ENCODE results near the gene CSNK1G3. TPM values are rescaled to one million over a fixed set of nuclear protein-coding genes. Genes with fewer than 3 reads are reported as not detected.
A peak's percentile ranks its signal among the peaks of the same experiment; 100 is the strongest.
"Not testable (repeated sequence)": the region's sequence is repeated elsewhere in the genome, so short reads cannot be mapped to it uniquely, and the experiment has no call there.

CSNK1G3 gene
- total RNA-seq, 2 donors from 2014 or later = 61.8 to 65.7 TPM

- DNase-seq; H3K27ac Mint-ChIP-seq; H3K36me3 Mint-ChIP-seq (ENCODE audit: low read depth); H3K4me1 Mint-ChIP-seq; H3K4me3 Mint-ChIP-seq; H3K9me3 ChIP-seq (ENCODE audit: control insufficient read depth, low read length, poor library complexity, severe bottlenecking); ATAC-seq: not testable (repeated sequence)
- peaks cover 22% of the 10 kb centered on the region for H3K27me3 Mint-ChIP-seq
These were observed 16.8 kb upstream of the CSNK1G3 start for GRCh38 chr5:123495211-123495610.

GRCh38 chr5:123496892-123497291 lies 15.1 kb upstream of the CSNK1G3 start:
- ATAC-seq (no peak), DNase-seq (no peak)
- peaks cover 13% of the 10 kb centered on the region for H3K27me3 Mint-ChIP-seq
- H3K36me3 Mint-ChIP-seq (ENCODE audit: low read depth) = no peaks in the 10 kb centered on the region
- no peak overlapping the region for H3K4me3 Mint-ChIP-seq
- H3K27ac Mint-ChIP-seq = no peak overlapping the region
- no peaks in the 10 kb centered on the region for H3K9me3 ChIP-seq (ENCODE audit: control insufficient read depth, low read length, poor library complexity, severe bottlenecking)
- no peaks in the 10 kb centered on the region for H3K4me1 Mint-ChIP-seq

DNA sequence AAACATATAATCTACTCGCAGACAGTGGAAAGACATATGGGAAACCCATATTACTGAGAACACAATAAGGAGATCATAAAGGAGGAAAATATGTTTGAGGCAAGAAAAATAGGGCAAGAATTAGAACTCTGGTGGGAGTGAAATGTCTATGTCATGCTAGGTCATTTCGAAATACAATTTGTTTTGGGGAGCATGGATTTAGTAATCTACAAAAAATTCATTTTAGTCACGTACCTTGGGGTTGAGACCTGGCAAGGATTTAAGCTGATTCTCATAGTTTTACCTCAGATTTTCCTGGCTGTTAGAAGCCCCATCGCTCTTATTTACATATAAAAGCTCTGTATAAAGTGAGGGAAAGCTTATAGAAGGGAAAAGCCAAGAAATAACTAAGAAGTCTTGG lies 11.5 kb upstream of the CSNK1G3 start:
- no peak for ATAC-seq
- no peaks in the 10 kb centered on the region for H3K36me3 Mint-ChIP-seq (ENCODE audit: low read depth)

DNA sequence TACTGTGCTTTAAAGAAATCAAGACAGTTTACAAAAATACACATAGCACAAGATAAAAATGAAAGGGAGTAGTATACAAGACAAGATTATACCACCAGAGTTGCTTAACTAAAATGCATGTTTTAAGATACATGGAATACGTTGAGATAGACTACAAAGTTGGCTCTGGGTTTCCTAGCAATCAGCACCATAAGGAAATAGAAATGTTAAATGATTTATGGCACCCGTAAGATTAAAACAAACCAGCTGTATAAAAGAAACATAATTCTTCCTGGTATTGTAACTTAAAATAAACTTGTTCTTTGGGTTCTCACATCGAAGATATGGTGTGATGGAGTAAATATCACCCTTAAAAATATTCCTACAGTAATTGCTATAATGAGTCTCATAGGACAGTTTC lies 9.9 kb upstream of the CSNK1G3 start:
- H3K4me1 Mint-ChIP-seq = peaks cover 2% of the 10 kb centered on the region
- ATAC-seq (no peak), DNase-seq (no peak)
- peaks cover 45% of the 10 kb centered on the region for H3K27me3 Mint-ChIP-seq
- H3K4me3 Mint-ChIP-seq = no peak overlapping the region
- no peak overlapping the region for H3K27ac Mint-ChIP-seq
- peaks cover 2% of the 10 kb centered on the region for H3K36me3 Mint-ChIP-seq (ENCODE audit: low read depth)
- H3K9me3 ChIP-seq (ENCODE audit: control insufficient read depth, low read length, poor library complexity, severe bottlenecking) = no peaks in the 10 kb centered on the region

More for the DNA sequence above, 11.5 kb upstream of the CSNK1G3 start:
- Mint-ChIP-seq H3K27ac (no peak overlapping the region), H3K27me3 (peaks cover 34% of the 10 kb centered on the region), H3K4me3 (no peak overlapping the region), H3K4me1 (peaks cover 2% of the 10 kb centered on the region)
- no peaks in the 10 kb centered on the region for H3K9me3 ChIP-seq (ENCODE audit: control insufficient read depth, low read length, poor library complexity, severe bottlenecking)
- no peak for DNase-seq

DNA sequence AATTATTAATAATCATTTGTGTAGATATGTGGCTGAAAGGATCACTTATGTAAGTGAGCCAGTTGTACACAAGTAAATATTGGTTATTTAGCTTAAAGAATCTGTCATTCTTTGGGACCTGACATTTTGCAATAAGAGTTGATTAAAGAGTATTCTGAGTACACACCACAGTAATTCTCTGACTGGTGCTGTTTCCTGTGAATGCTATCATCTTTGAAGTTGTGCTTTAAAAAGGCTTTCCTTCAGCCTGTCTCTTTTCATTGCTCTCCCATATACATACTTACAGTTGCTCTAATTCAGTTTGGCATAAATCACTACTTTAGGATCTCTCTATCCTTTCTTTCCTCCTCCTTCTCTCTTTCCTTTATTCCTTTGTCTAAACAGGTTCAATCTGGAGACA lies 8.7 kb upstream of the CSNK1G3 start:
- peaks cover 50% of the 10 kb centered on the region for H3K27me3 Mint-ChIP-seq
- H3K36me3 Mint-ChIP-seq (ENCODE audit: low read depth) = peaks cover 2% of the 10 kb centered on the region
- no peak overlapping the region for H3K27ac Mint-ChIP-seq
- ATAC-seq (no peak), DNase-seq (no peak)
- no peaks in the 10 kb centered on the region for H3K9me3 ChIP-seq (ENCODE audit: control insufficient read depth, low read length, poor library complexity, severe bottlenecking)
- no peak overlapping the region for H3K4me3 Mint-ChIP-seq
- H3K4me1 Mint-ChIP-seq = peaks cover 2% of the 10 kb centered on the region

- peaks cover 2% of the 10 kb centered on the region for H3K36me3 Mint-ChIP-seq (ENCODE audit: low read depth)
- DNase-seq (no peak), ATAC-seq (no peak)
- H3K4me1 Mint-ChIP-seq = peaks cover 2% of the 10 kb centered on the region
- H3K27ac Mint-ChIP-seq = no peak overlapping the region
- peaks cover 40% of the 10 kb centered on the region for H3K27me3 Mint-ChIP-seq
- no peaks in the 10 kb centered on the region for H3K9me3 ChIP-seq (ENCODE audit: control insufficient read depth, low read length, poor library complexity, severe bottlenecking)
- H3K4me3 Mint-ChIP-seq = no peak overlapping the region
These were observed 6.3 kb upstream of the CSNK1G3 start for GRCh38 chr5:123505633-123506032.

GRCh38 chr5:123508441-123508840 lies 3.5 kb upstream of the CSNK1G3 start:
- no peaks in the 10 kb centered on the region for H3K9me3 ChIP-seq (ENCODE audit: control insufficient read depth, low read length, poor library complexity, severe bottlenecking)
- DNase-seq (no peak), ATAC-seq (no peak)
- H3K27ac Mint-ChIP-seq = no peak overlapping the region
- peaks cover 29% of the 10 kb centered on the region for H3K27me3 Mint-ChIP-seq
- H3K4me3 Mint-ChIP-seq = no peak overlapping the region
- H3K36me3 Mint-ChIP-seq (ENCODE audit: low read depth) = peaks cover 5% of the 10 kb centered on the region
- H3K4me1 Mint-ChIP-seq = peaks cover 9% of the 10 kb centered on the region

DNA sequence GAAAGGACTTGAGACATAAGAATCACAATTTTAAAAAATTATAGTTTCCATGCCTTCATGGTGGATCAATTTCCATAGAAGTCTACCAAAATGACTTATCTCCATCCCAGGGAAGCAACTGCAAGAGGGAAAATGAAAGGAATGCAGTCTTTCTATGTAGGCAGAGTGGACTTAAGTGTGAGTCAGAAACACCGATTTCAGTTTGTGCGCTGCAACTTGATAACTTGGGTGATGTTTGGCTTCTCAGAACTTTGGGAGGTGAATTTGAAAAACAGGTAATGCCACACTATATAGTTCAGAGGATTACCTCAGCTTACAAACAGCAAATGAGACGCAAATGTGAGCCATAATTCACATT lies 708 bp upstream of the CSNK1G3 start:
- H3K27me3 Mint-ChIP-seq = peaks cover 12% of the 10 kb centered on the region
- H3K4me3 Mint-ChIP-seq = peak overlapping the region; percentile 97
- peak overlapping the region; percentile 95 for H3K27ac Mint-ChIP-seq
- no peaks in the 10 kb centered on the region for H3K9me3 ChIP-seq (ENCODE audit: control insufficient read depth, low read length, poor library complexity, severe bottlenecking)
- no peak for ATAC-seq
- peaks cover 31% of the 10 kb centered on the region for H3K4me1 Mint-ChIP-seq
- peaks cover 3% of the 10 kb centered on the region for H3K36me3 Mint-ChIP-seq (ENCODE audit: low read depth)
- no peak for DNase-seq

DNA sequence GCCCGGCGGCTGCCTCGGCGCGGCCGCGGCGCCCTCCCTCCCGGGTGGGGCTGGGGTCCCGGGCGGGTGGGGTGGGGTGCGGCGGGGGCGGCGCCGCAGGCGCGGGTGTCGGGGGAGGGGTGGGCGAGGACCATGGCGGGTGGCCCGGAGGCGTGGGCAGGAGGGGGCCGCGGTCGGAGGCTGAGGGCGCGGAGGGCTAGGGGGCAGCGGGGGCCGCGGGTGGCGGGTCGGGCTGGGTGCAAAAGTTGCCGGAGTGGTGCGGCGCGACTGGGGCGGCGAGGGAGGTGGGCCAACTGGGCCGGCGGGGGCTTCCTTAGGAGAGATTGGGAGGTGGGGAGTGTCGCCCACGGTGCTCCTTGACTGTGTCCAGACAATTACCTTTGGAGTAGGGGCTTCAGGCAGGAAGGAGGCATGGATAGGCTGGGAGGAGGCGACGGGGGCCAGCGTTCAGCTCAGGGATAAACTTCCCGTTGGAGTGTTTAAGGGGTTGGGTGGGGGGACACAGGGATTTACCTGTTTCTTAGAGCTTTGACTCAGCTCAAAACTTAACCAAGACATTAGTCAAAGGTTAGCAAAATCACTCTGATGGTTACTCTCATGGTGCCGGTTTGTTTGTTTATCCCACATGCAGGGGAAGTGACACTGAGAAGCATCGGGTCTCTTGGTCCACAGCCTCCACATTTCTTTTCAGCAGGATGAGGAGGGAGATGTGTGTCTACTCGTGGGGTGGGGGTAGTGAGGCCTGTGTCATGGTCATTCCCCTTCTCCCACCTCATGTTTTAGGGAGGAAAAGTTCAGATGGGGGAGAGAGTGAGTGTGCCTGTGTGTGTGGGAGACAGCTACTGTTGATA lies 859 bp downstream of the CSNK1G3 start:
- ATAC-seq (no peak), DNase-seq (peak; percentile 7 to 27 (median 21))
- Mint-ChIP-seq H3K36me3 (ENCODE audit: low read depth) (peaks cover 3% of the 10 kb centered on the region), H3K4me1 (peaks cover 34% of the 10 kb centered on the region), H3K4me3 (peak overlapping the region; percentile 96), H3K27ac (peak overlapping the region; percentile 95), H3K27me3 (no peaks in the 10 kb centered on the region)
- H3K9me3 ChIP-seq (ENCODE audit: control insufficient read depth, low read length, poor library complexity, severe bottlenecking) = no peaks in the 10 kb centered on the region

DNA sequence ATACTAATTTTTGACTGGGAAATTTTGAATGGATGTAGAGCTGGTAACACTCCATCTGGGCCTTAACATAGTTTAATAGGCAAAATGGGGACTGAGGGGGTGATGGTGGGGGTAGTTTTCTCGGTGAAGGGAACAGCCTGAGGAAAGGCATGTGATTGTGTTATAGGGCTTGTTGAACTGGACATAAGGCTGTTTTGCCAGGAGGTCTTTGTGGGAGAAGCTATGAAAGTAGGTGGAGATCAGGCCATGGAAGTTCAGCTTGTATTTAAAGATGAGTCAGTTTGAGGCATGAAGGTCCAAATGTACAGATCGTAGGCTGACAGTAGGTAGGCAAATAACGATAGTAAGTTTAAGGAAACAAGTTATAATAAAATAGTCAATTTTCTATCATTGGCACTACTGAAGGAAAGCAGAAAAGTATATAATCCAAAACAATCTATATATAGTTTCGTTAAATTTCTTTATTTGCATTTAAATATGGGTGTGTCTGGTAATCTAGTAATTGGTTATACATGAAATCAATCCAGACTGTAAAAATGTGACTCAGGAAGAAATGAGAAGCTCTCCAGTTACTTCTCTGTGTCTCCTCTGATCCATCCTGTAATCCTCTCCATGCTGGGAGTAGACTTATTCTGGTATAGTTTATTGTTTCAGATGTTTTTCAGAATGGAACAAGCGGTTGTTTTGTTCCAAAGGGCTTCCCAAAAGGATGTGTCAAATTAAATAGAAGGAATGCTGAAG lies 2.8 kb downstream of the CSNK1G3 start:
- H3K27me3 Mint-ChIP-seq = no peaks in the 10 kb centered on the region

DNA sequence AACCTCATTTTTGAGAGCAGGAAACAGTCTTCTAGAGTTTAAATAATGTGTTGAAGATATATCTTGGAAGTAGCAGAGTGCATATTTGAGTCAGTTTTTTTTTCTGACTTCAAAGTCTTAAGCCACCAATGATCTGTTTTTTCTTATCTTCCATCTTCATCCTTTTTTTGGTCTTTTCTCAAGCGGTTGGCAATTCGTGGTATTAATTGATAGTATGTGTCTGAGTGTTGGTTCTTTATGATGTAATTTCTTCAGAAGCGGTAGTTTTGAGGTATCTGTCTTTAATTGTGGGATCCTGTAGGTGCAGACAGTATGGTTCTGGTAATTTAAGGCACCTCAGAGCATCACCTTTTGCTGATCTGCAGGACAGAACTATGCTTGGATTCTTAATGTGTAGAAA lies 3.9 kb downstream of the CSNK1G3 start:
- H3K27me3 Mint-ChIP-seq = no peaks in the 10 kb centered on the region
- DNase-seq (no peak), ATAC-seq (peak; percentile 62)
- peak overlapping the region; percentile 95 for H3K27ac Mint-ChIP-seq
- H3K36me3 Mint-ChIP-seq (ENCODE audit: low read depth) = peaks cover 3% of the 10 kb centered on the region
- peak overlapping the region; percentile 70 for H3K4me3 Mint-ChIP-seq
- H3K9me3 ChIP-seq (ENCODE audit: control insufficient read depth, low read length, poor library complexity, severe bottlenecking) = no peaks in the 10 kb centered on the region
- peaks cover 45% of the 10 kb centered on the region for H3K4me1 Mint-ChIP-seq

More for the DNA sequence above, 2.8 kb downstream of the CSNK1G3 start:
- Mint-ChIP-seq H3K27ac (peak overlapping the region; percentile 95), H3K36me3 (ENCODE audit: low read depth) (peaks cover 3% of the 10 kb centered on the region), H3K4me1 (peaks cover 45% of the 10 kb centered on the region), H3K4me3 (peak overlapping the region; percentile 13)
- no peaks in the 10 kb centered on the region for H3K9me3 ChIP-seq (ENCODE audit: control insufficient read depth, low read length, poor library complexity, severe bottlenecking)
- DNase-seq (no peak), ATAC-seq (no peak)

DNA sequence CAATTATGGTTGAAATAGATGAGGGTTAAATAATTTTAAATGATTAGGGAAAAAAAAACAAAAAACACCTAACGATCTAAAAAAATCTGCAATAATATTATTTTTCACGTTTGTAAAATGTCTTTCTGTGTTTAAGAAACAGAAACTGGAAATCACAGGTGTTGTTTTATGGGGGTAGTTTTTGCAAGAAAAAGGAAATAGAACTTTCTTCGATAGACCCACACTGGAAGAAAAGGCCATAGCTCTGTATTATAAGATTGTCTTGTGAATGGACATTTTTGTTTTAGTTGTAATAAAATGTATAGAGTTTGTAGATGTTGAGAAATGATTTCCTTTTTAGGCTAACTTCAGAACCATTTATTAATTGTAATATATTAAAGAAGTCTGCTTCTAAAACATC lies 5.5 kb downstream of the CSNK1G3 start:
- peaks cover 49% of the 10 kb centered on the region for H3K4me1 Mint-ChIP-seq
- H3K27me3 Mint-ChIP-seq = no peaks in the 10 kb centered on the region
- no peaks in the 10 kb centered on the region for H3K9me3 ChIP-seq (ENCODE audit: control insufficient read depth, low read length, poor library complexity, severe bottlenecking)
- H3K4me3 Mint-ChIP-seq = no peak overlapping the region
- H3K27ac Mint-ChIP-seq = peak overlapping the region; percentile 8
- ATAC-seq (no peak), DNase-seq (no peak)
- H3K36me3 Mint-ChIP-seq (ENCODE audit: low read depth) = no peaks in the 10 kb centered on the region

- Mint-ChIP-seq H3K27me3 (no peaks in the 10 kb centered on the region), H3K4me1 (peaks cover 45% of the 10 kb centered on the region), H3K36me3 (ENCODE audit: low read depth) (no peaks in the 10 kb centered on the region), H3K4me3 (no peak overlapping the region), H3K27ac (peak overlapping the region; percentile 22)
- no peak for ATAC-seq
- no peak for DNase-seq
- no peaks in the 10 kb centered on the region for H3K9me3 ChIP-seq (ENCODE audit: control insufficient read depth, low read length, poor library complexity, severe bottlenecking)
These were observed 6.1 kb downstream of the CSNK1G3 start for GRCh38 chr5:123518111-123518510.

All from T-helper 17 cell (primary cell).